GM18507 (cell line): ENCODE measurements around the gene EPB41L4A.
"Not testable (repeated sequence)": the region's sequence is repeated elsewhere in the genome, so short reads cannot be mapped to it uniquely, and the experiment has no call there.

ENCODE experiments used
- DNase-seq: peaks from one replicate; pipeline ENCODE4 v3.0.0; 2011; ENCODE audit warnings: low read depth; ENCODE audit not compliant: insufficient read length; ENCODE audit errors: extremely low spot score
- FAIRE-seq: peaks from 2 replicates; lab custom pipeline; 2011; peaks lifted over from hg19 to GRCh38; lab: Jason Lieb, UNC

Gene EPB41L4A

GRCh38 chr5:112367400-112367799 lies 51.7 kb downstream of the EPB41L4A start:
- FAIRE-seq (no peak), DNase-seq (no peak)

DNA sequence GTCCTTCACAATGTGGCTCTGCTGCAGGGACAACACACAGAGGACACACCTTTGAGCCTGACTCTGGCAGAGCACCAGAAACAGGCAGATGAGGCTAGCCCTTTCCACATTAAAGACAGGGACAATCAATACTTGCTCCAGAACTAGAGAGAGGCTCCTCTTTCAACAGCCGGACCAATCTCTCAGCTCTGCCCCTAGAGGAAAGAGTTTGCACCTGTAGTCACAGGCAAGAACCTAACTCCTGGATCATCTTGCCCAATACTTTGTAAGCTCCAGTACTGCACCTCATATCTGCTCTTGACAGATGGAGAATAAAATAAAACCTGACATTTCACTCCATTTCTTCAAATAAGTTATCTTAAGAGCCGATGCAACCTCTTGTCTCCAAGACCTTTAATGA lies 52.1 kb downstream of the EPB41L4A start:
- DNase-seq (no peak), FAIRE-seq (no peak)

DNA sequence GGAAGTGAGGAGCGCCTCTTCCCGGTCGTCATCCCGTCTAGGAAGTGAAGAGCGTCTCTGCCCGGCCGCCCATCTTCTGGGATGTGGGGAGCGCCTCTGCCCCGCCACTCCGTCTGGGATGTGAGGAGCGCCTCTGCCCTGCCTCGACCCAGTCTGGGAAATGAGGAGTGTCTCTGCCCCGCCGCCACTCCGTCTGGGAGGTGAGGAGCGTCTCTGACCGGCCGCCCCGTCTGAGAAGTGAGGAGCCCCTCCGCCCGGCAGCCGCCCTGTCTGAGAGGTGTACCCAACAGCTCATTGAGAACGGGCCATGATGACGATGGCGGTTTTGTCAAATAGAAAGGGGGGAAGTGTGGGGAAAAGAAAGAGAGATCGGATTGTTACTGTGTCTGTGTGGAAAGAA lies 58.3 kb downstream of the EPB41L4A start:
- DNase-seq, FAIRE-seq: not testable (repeated sequence)

DNA sequence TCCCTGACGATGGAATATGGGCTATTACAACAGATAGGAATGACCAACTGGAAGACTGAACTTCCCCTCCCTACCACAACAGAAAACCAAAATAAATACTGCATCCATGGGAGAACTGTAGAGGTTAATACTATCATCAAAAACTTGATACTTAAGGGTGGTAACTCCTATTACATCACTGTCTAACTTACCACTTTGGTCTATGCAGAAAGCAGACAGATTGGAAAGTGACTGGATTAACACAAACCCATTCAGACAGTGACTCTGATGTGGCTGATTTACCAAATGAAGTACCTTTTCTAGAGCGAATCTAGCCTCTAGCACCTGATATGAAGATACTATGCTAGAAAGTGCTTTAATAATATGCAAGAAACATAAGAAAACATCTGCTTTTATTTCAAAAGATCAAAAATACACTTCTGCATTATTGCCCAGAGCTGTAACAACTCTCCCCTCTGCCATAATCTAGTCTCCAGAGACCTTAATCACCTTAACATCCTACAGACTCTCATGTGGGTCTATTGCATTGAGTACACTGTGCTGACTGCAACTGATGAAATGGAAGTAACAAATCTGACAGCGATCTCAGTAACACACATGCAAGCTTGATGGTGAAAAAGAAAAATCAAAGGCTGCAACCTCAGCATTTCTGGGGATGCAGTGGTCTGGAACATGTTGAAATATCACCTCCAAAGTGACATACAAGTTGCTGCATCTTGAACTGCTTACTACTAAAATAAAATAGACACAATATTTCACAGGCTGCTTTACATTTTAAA lies 62.7 kb downstream of the EPB41L4A start:
- FAIRE-seq (no peak), DNase-seq (no peak)

- peak; percentile 39 for FAIRE-seq
- DNase-seq, result no peak
Observed at GRCh38 chr5:112355058-112355685, 63.9 kb downstream of the EPB41L4A start.

DNA sequence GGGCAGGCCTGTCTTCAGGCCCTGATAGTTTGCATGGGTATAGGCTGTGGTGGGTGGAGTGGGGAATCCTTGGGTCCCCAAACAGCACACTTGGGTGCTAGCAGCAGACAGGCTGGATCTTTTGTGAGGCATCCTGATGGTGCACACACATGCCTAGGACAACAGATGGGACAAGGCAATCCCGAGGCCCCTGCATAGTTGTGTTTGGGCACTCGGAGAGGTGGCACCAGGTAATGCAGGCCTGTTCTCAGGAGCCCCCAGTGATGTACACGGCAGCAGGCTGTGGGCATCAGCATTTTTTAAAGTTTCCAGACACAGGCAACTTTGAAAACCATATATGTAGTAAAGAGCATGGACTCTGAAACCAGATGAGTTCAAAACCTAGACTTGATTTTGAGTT lies 65.4 kb downstream of the EPB41L4A start:
- no peak for FAIRE-seq

DNA sequence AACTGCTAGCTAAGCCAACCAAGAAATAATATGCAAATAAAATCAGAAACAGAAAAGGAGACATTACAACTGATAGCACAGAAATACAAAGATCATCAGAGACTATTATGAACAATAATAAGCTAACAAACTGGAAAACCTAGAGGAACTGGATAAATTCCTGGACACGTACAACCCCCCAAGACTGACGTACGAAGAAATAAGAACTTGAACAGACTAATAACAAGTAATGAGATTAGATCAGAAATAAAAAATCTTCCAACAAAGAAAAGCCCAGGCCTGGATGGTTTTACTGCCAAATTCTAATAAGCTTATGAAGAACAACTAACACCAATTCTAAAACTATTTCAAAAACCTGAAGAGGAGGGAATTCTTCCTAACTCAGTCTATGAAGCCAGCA lies 67.9 kb downstream of the EPB41L4A start:
- FAIRE-seq (no peak), DNase-seq (no peak)

More for the DNA sequence above, 65.4 kb downstream of the EPB41L4A start:
- no peak for DNase-seq

GRCh38 chr5:112350626-112351025 lies 68.5 kb downstream of the EPB41L4A start:
- FAIRE-seq (no peak), DNase-seq (no peak)

DNA sequence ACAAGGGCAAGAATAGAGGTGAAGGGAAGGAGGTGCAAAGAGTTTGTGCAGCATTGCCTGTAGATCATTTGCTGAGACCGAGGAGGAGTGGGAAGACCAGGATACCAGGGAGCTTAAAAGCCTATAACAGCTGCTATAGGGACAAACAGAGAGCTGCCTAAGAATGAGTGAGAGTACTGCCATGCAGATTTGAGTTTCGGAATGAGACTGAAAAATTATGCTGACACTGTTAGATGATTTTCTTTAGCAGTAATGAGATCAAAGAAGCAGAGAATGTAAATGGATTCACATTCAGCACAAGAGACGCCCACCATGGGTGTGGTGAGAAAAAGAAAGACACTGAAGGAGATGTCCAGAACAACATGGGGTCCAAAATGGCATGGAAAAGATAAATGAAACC lies 69.7 kb downstream of the EPB41L4A start:
- DNase-seq, result no peak

DNA sequence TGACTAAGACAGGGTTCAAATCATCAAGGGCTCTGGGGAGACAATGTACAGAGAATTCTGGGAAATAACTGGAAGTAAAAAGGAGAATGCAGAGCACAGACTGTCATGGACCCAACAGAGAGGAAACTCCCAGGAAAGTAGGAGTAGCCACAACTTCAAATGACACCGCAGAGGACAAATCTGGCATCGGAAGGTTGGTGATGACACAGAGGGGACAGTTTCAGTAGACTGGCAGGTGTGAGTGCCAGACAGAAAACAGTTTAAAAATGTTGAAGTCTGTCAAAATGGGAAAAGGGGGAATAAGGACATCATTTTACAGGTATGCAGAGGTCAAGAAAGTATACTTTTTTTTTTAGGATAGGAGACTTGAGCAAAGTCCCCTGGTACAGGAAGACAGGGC lies 70.2 kb downstream of the EPB41L4A start:
- DNase-seq (no peak), FAIRE-seq (peak; percentile 35)

More for the DNA sequence above, 69.7 kb downstream of the EPB41L4A start:
- no peak for FAIRE-seq

DNA sequence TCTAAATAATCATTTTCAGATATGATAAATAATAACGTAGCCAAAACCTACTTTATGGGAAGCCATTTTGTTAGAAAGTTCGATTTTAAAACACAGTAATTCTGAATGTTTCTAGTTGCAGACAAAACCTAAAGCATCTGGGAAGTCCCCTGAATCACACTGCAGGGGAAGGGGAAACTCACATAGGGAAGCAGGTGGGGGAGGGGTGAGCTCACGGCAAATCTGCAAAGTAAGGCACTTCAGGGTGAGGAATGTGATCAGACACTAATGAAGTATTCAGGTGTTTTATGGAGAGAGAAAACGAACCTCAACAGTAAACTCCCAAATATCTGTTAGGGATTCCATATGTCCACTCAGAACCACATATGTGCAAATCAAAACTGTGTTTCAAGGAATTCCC lies 70.7 kb downstream of the EPB41L4A start:
- DNase-seq (no peak), FAIRE-seq (no peak)

DNA sequence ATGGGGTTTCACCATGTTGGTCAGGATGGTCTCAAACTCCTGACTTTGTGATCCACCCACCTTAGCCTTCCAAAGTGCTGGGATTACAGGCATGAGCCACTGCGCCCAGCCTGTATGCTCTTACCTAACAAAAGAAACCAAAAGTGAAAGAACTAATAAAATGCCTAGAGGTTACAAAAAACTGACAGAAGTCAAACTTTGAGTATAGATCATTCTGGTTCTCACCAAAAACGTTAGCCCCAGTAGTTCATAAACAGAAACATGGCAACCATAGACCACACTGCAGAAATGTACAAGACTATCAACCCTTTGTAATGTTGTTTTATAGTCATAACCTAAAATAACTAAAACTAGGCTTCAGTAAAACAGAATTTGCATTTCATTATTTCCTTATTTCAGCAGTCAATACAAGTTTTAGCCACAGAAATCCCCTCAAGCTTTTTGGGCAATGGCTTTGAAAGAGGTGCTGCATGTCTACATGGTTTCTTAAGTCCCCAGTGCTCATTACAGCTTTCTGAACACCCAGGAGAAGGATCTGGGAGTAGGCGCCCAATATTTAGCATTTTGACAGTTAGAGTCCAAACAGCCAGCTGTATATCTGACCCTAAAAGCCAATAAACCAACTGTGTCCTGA lies 72.5 kb downstream of the EPB41L4A start:
- DNase-seq, result no peak
- FAIRE-seq, result peak; percentile 33

DNA sequence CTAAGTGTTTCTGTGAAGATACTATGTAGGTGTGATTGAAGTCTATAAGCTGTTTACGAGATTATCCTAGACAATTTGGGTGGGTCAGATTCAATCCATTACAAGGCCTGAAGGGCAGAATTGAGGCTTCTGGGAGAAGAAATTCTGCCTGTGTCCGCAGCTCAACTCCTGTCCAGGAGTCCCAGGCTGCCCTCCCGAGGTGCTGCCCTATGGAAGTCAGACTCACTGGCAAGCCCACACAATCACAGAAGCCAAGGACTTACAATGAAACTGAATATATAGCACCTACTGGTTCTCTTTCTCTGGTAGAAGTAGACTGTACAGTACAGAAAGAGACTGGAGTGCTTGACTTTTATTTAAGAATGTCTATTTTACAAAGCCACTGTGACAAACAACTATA lies 74.5 kb downstream of the EPB41L4A start:
- FAIRE-seq, result no peak
- no peak for DNase-seq

- no peak for DNase-seq
- FAIRE-seq, result no peak
Observed at GRCh38 chr5:112342389-112342788, 76.7 kb downstream of the EPB41L4A start.

- DNase-seq (no peak), FAIRE-seq (no peak)
Observed at GRCh38 chr5:112339761-112340160, 79.3 kb downstream of the EPB41L4A start.

GRCh38 chr5:112338681-112339337 lies 80.3 kb downstream of the EPB41L4A start:
- FAIRE-seq, result no peak
- no peak for DNase-seq

DNA sequence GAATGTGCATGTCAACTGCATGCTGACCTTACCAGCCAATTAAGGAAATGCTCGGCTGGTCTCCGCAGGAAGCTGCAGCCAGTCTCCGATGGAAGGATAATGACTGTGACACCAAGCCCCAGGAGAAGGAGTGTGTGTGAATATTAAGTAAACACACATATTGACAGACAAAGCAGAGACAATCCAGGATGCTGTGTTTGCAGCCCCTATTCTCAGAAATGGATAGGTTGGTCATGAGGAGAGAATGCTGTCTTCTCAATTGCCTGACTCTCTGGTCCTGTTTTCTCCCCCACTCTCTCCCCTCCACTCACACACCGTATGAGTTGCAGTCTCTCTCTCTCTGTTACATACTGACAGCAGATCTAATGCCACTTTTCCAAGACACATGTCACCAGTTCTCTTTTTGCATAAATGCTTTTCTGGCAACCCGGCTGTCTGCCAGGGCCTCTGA lies 85.7 kb downstream of the EPB41L4A start:
- FAIRE-seq, result no peak
- DNase-seq, result no peak

DNA sequence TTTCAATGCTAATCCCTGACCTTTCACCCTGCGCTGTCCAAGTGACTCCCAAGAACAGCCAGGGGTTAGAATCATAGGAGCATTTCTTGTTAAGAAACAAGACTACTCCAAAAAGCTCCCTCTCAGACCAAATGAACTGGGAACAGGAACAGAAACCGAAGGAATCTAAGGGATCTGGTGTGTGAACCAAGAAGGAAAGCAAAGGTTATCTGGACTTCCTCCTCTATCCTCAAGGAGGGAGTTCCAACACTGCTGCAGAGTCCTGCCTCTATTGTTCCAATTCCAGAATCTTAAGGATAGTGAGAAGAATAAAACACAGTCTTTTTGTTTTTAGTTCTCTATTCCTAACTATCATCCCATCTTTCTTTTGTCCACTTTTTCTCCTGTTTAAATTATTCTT lies 87.2 kb downstream of the EPB41L4A start:
- FAIRE-seq (no peak), DNase-seq (no peak)

DNA sequence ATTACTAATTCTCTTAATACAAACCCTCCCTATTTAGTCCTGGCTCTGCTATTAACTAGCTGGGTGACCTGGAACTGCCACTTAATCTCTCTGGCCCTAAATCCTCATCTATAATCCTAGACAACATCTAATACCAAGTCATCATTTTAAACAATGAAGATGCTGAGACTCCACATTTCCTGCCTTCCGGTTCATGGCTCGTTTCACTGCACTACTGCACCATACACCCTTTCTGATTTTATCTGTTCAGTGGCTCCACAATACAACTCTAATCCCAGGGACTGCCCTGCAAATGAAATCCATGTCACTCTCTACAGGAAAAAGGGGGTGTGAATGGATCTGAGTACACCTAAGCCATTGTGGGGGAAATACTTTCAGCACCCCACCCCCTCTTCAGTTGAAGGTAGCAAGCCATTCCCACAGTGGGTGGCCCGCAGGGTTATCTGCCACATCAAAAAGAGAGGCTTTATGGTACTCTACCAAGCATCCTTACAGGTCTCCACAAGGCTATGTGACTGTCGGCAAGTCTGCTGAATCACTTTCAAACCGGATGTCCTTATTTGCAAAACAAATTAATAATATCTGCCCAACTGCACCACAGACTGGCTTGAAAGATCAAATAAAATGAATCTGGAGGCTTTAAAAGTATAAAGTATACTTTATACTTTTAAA lies 89.5 kb downstream of the EPB41L4A start:
- DNase-seq, result peak; percentile 18
- peak; percentile 67 for FAIRE-seq

DNA sequence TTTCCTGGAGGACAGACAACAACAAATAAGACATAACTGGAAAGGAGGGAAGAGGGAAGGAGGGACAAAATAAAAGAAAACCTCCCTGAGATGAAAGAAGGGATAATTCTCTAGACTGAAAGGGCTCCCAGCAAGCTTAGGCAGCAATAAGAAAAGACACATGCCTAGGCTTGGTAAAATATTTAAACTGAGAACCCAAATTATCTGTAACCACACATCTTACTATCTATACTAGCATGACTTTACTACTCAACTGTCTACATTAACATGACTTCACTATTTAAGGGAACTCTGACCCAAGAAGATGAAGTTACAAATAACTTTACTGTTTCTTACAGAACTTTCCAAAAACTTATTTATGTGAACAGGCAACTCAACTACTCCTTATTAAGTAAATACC lies 95.9 kb downstream of the EPB41L4A start:
- no peak for FAIRE-seq
- DNase-seq, result no peak
